Renal cortex interstitium (tissue), 15 donors: ENCODE measurements around the gene TRMT10A. TPM values are rescaled to one million over a fixed set of nuclear protein-coding genes. Genes with fewer than 3 reads are reported as not detected.
A peak's percentile ranks its signal among the peaks of the same experiment; 100 is the strongest.

Experiments
- DNase-seq, 11 donors: peaks; one replicate each; pipeline ENCODE4 v3.0.0-alpha.2; 2013; ENCODE audit warnings: low read depth in 9 of 11, low spot score in 4 of 11; ENCODE audit errors: extremely low read depth in 1 of 11
- long read RNA-seq, 16 experiments: transcript quantifications; one replicate each; lab custom pipeline, GENCODE V29; 2026
- polyA plus RNA-seq, 3 donors: library from polyadenylated mRNA; unstranded; fragments of 120-200 nt; gene quantifications; one replicate each; pipeline ENCODE4 v1.2.1, GENCODE V29; 2013; ENCODE audit not compliant: insufficient read length in 3 of 3

TRMT10A gene
- polyA plus RNA-seq, result 10 to 100 TPM; 13.4 to 15.5 (median 15.4) TPM
- long read RNA-seq, donor 1, partial matches to known transcripts, result 0 of 2 reads
- long read RNA-seq, donor 1, other reads (novel, unspliced or antisense), result 0 of 2 reads
- long read RNA-seq, donor 2, partial matches to known transcripts, result 0 of 1 reads
- long read RNA-seq, donor 2, other reads (novel, unspliced or antisense), result 0 of 1 reads
- long read RNA-seq, donor 3, result 0 reads
- long read RNA-seq, donor 4, partial matches to known transcripts, result 0 of 2 reads
- long read RNA-seq, donor 4, other reads (novel, unspliced or antisense), result 0 of 2 reads
- long read RNA-seq, donor 5, result 0 reads
- long read RNA-seq, donor 6, partial matches to known transcripts, result 0 of 1 reads
- long read RNA-seq, donor 6, other reads (novel, unspliced or antisense), result 0 of 1 reads
- long read RNA-seq, donor 7, partial matches to known transcripts, result 0 of 1 reads
- long read RNA-seq, donor 7, other reads (novel, unspliced or antisense), result 0 of 1 reads
- long read RNA-seq, donor 8, result 0 reads
- long read RNA-seq, donor 9, result 0 reads
- long read RNA-seq, donor 10, result 0 reads
- long read RNA-seq, donor 11, partial matches to known transcripts, result 0 of 1 reads
- long read RNA-seq, donor 11, other reads (novel, unspliced or antisense), result 0 of 1 reads
- long read RNA-seq, donor 12, partial matches to known transcripts, result 0 of 1 reads
- long read RNA-seq, donor 12, other reads (novel, unspliced or antisense), result 0 of 1 reads
- long read RNA-seq, donor 13, result 0 reads
- long read RNA-seq, donor 14, partial matches to known transcripts, result 0 of 2 reads
- long read RNA-seq, donor 14, other reads (novel, unspliced or antisense), result 0 of 2 reads
- long read RNA-seq, donor 15, partial matches to known transcripts, result 0 of 2 reads
- long read RNA-seq, donor 15, other reads (novel, unspliced or antisense), result 0 of 2 reads
- long read RNA-seq, donor 16, partial matches to known transcripts, result 0 of 5 reads
- long read RNA-seq, donor 16, other reads (novel, unspliced or antisense), result 0 of 5 reads

GRCh38 chr4:99563310-99564186, at the start of gene TRMT10A:
Gene TRMT10A, minus strand, starts transcription at chr4:99564039. Its CDS starts 4,701 bp downstream, at chr4:99559338.
- DNase-seq, result peak; percentile 94 to 99 (median 97)

GRCh38 chr4:99612704-99613103, 48.9 kb upstream of the TRMT10A start:
- DNase-seq, result no peak

GRCh38 chr4:99612281-99612680, 48.4 kb upstream of the TRMT10A start:
- DNase-seq, result no peak

- DNase-seq, result no peak
Measured at GRCh38 chr4:99610605-99611175, 46.9 kb upstream of the TRMT10A start.

GRCh38 chr4:99608417-99608816, 44.6 kb upstream of the TRMT10A start:
- DNase-seq, result no peak

GRCh38 chr4:99606716-99607115, 42.9 kb upstream of the TRMT10A start:
- DNase-seq, result no peak

GRCh38 chr4:99594818-99595217, 31.0 kb upstream of the TRMT10A start:
- DNase-seq, result no peak

GRCh38 chr4:99593781-99594641, 30.2 kb upstream of the TRMT10A start:
- no peak for DNase-seq

- DNase-seq, result no peak
Measured at GRCh38 chr4:99591757-99592156, 27.9 kb upstream of the TRMT10A start.

- DNase-seq, result no peak
Measured at GRCh38 chr4:99587803-99588202, 24.0 kb upstream of the TRMT10A start.

- no peak for DNase-seq
Measured at GRCh38 chr4:99587309-99587708, 23.5 kb upstream of the TRMT10A start.

- DNase-seq, result no peak
Measured at GRCh38 chr4:99586797-99587196, 23.0 kb upstream of the TRMT10A start.

GRCh38 chr4:99586322-99586721, 22.5 kb upstream of the TRMT10A start:
- no peak for DNase-seq

GRCh38 chr4:99585516-99585915, 21.7 kb upstream of the TRMT10A start:
- DNase-seq, result no peak

GRCh38 chr4:99578714-99579113, 14.9 kb upstream of the TRMT10A start:
- DNase-seq, result no peak

GRCh38 chr4:99574530-99575324, 10.9 kb upstream of the TRMT10A start, which contains the start of gene MTTP:
Gene MTTP, plus strand, starts transcription at chr4:99574824. Its CDS starts 86 bp downstream, at chr4:99574910.
- no peak for DNase-seq
